OCI-LY1 (cell line): ENCODE data around the gene CDC45.

ENCODE experiments used
- H2AFZ ChIP-seq: fragments of 200-600 bp; sonication (generic), shearing (Covaris generic); 2 replicates; pipeline ENCODE4 v1.6.0; 2014; ENCODE audit warnings: antibody characterized with exemption, mild to moderate bottlenecking, low read length
- H3F3A ChIP-seq: fragments of 200-600 bp; sonication (generic), shearing (Covaris generic); 2 replicates; pipeline ENCODE4 v1.6.0; 2014; ENCODE audit warnings: mild to moderate bottlenecking, antibody characterized with exemption, low read length, moderate library complexity; ENCODE audit not compliant: insufficient read depth
- H3K27ac ChIP-seq: fragments of 200-600 bp; sonication (generic); 2 replicates; pipeline ENCODE4 v1.5.1; 2014; ENCODE audit warnings: low read length, mixed run types, mild to moderate bottlenecking, low read depth; ENCODE audit not compliant: poor library complexity, severe bottlenecking
- H3K27me3 ChIP-seq: fragments of 200-600 bp; sonication (generic); 2 replicates; pipeline ENCODE4 v1.6.0; 2014; ENCODE audit warnings: antibody characterized with exemption, mild to moderate bottlenecking, low read length, moderate library complexity; ENCODE audit not compliant: insufficient read depth
- H3K36me3 ChIP-seq: fragments of 200-600 bp; sonication (generic); 2 replicates; pipeline ENCODE4 v1.6.1; 2014; ENCODE audit warnings: mild to moderate bottlenecking, antibody characterized with exemption, low read length, moderate library complexity, mixed read lengths; ENCODE audit not compliant: insufficient read depth
- H3K4me1 ChIP-seq: fragments of 200-600 bp; sonication (generic); 2 replicates; pipeline ENCODE4 v1.5.1; 2014; ENCODE audit warnings: mild to moderate bottlenecking, low read length, moderate library complexity; ENCODE audit not compliant: insufficient read depth, severe bottlenecking
- H3K4me2 ChIP-seq: fragments of 200-600 bp; sonication (generic), shearing (Covaris generic); 2 replicates; pipeline ENCODE4 v1.6.1; 2014; ENCODE audit warnings: low read length
- H3K4me3 ChIP-seq: fragments of 200-600 bp; sonication (generic); 2 replicates; pipeline ENCODE4 v1.5.1; 2014; ENCODE audit warnings: low read length, low read depth, mild to moderate bottlenecking, mixed read lengths; ENCODE audit not compliant: poor library complexity, severe bottlenecking
- H3K79me2 ChIP-seq: fragments of 200-600 bp; shearing (Covaris generic); 2 replicates; pipeline ENCODE4 v1.6.1; 2016; ENCODE audit warnings: mixed run types, low read length, mixed read lengths; ENCODE audit not compliant: insufficient read depth
- H3K9ac ChIP-seq: fragments of 200-600 bp; sonication (generic), shearing (Covaris generic); 2 replicates; pipeline ENCODE4 v1.6.1; 2014; ENCODE audit warnings: mild to moderate bottlenecking, low read length, mixed read lengths
- H3K9me2 ChIP-seq: fragments of 200-600 bp; sonication (generic), shearing (Covaris generic); 2 replicates; pipeline ENCODE4 v1.6.1; 2014; ENCODE audit warnings: low read depth, mild to moderate bottlenecking, low read length, mixed read lengths
- H3K9me3 ChIP-seq: fragments of 200-600 bp; shearing (Covaris generic); 2 replicates; pipeline ENCODE4 v1.6.1; 2014; ENCODE audit warnings: low read length, mixed read lengths
- H4K20me1 ChIP-seq: fragments of 200-600 bp; sonication (generic), shearing (Covaris generic); 2 replicates; pipeline ENCODE4 v1.6.0; 2016; ENCODE audit warnings: mild to moderate bottlenecking, low read length; ENCODE audit not compliant: insufficient read depth
- CTCF ChIP-seq: fragments of 200-600 bp; sonication (generic), shearing (Covaris generic); IDR thresholded peaks from 2 replicates; pipeline ENCODE4 v1.5.1; 2017; ENCODE audit warnings: mild to moderate bottlenecking, antibody characterized with exemption, low read length, moderate library complexity, mixed read lengths
- EZH2 ChIP-seq: fragments of 200-600 bp; sonication (generic), shearing (Covaris generic); IDR thresholded peaks from 2 replicates; pipeline ENCODE4 v1.8.0; 2017; ENCODE audit warnings: borderline replicate concordance, mixed run types, mild to moderate bottlenecking, antibody characterized with exemption, low read length, moderate library complexity, mixed read lengths

Gene CDC45

GRCh38 chr22:19503367-19503766 lies 23.6 kb downstream of the CDC45 start:
- TF ChIP-seq CTCF: no peak
- TF ChIP-seq EZH2: no peak
- no peak overlapping the region for H3K27ac ChIP-seq
- no peaks in the 10 kb centered on the region for H3K79me2 ChIP-seq
- no peaks in the 10 kb centered on the region for H4K20me1 ChIP-seq
- no peak overlapping the region for H3K4me2 ChIP-seq
- H3K27me3 ChIP-seq: no peaks in the 10 kb centered on the region
- H3K9me2 ChIP-seq: no peaks in the 10 kb centered on the region
- peaks cover 48% of the 10 kb centered on the region for H3K36me3 ChIP-seq
- no peaks in the 10 kb centered on the region for H3K4me1 ChIP-seq
- no peak overlapping the region for H3K4me3 ChIP-seq
- no peak overlapping the region for H3K9ac ChIP-seq
- no peak overlapping the region for H2AFZ ChIP-seq
- no peaks in the 10 kb centered on the region for H3F3A ChIP-seq
- H3K9me3 ChIP-seq: no peaks in the 10 kb centered on the region

GRCh38 chr22:19503869-19504268 lies 24.1 kb downstream of the CDC45 start:
- Histone ChIP-seq H3K27me3 (no peaks in the 10 kb centered on the region), H4K20me1 (no peaks in the 10 kb centered on the region), H3K9me2 (no peaks in the 10 kb centered on the region), H3K79me2 (no peaks in the 10 kb centered on the region), H3K9ac (no peak overlapping the region), H3K4me3 (no peak overlapping the region), H3K9me3 (no peaks in the 10 kb centered on the region), H3K4me2 (no peak overlapping the region), H3K36me3 (peaks cover 45% of the 10 kb centered on the region), H2AFZ (no peak overlapping the region), H3F3A (no peaks in the 10 kb centered on the region), H3K4me1 (no peaks in the 10 kb centered on the region), H3K27ac (no peak overlapping the region)
- TF ChIP-seq EZH2: no peak
- TF ChIP-seq CTCF: no peak

GRCh38 chr22:19504900-19505734 lies 25.4 kb downstream of the CDC45 start:
- no peaks in the 10 kb centered on the region for H3K9me2 ChIP-seq
- no peaks in the 10 kb centered on the region for H3K9me3 ChIP-seq
- no peaks in the 10 kb centered on the region for H4K20me1 ChIP-seq
- no peaks in the 10 kb centered on the region for H3K27me3 ChIP-seq
- no peaks in the 10 kb centered on the region for H3K4me1 ChIP-seq
- H2AFZ ChIP-seq: no peak overlapping the region
- H3K79me2 ChIP-seq: no peaks in the 10 kb centered on the region
- H3K4me3 ChIP-seq: no peak overlapping the region
- no peak overlapping the region for H3K27ac ChIP-seq
- H3K9ac ChIP-seq: no peak overlapping the region
- TF ChIP-seq CTCF: no peak
- no peak for TF ChIP-seq EZH2
- peaks cover 39% of the 10 kb centered on the region for H3K36me3 ChIP-seq
- no peak overlapping the region for H3K4me2 ChIP-seq
- H3F3A ChIP-seq: no peaks in the 10 kb centered on the region
